Large intestine (tissue), 3 donors: Measurements from ENCODE around the gene CSF1R. TPM values are rescaled to one million over a fixed set of nuclear protein-coding genes. Genes with fewer than 3 reads are reported as not detected.

Experiments used
- DNase-seq, 2 donors: peaks; one replicate each; pipeline versions ENCODE4 v3.0.0 to v3.0.0-alpha.2; 2013
- H3K27ac ChIP-seq: one replicate; pipeline ENCODE4 v1.5.1; 2013; ENCODE audit warnings: low read length
- H3K27me3 ChIP-seq: 2 replicates; pipeline ENCODE4 v1.6.1; 2013; ENCODE audit warnings: low read length; ENCODE audit not compliant: control insufficient read depth, insufficient read depth
- H3K36me3 ChIP-seq: 2 replicates; pipeline ENCODE4 v1.6.1; 2013; ENCODE audit warnings: low read length; ENCODE audit not compliant: control insufficient read depth, insufficient read depth
- H3K4me1 ChIP-seq: one replicate; pipeline ENCODE4 v1.6.1; 2013; ENCODE audit warnings: low read length; ENCODE audit not compliant: control insufficient read depth, insufficient read depth
- H3K4me3 ChIP-seq: one replicate; pipeline ENCODE4 v1.5.1; 2013; ENCODE audit warnings: low read length
- H3K9me3 ChIP-seq: one replicate; pipeline ENCODE4 v1.6.1; 2013; ENCODE audit warnings: mild to moderate bottlenecking, low read depth, low read length, moderate library complexity; ENCODE audit not compliant: control insufficient read depth
- WGBS: methylation state at CpG from one replicate; pipeline ENCODE4 v1.1.5; 2013; ENCODE audit warnings: low lambda C conversion rate; ENCODE audit not compliant: insufficient coverage; 5-methylcytosine and 5-hydroxymethylcytosine counted together
- polyA plus RNA-seq: library from polyadenylated mRNA; unstranded; fragments of 120-200 nt; gene quantifications from one replicate; pipeline ENCODE4 v1.2.1, GENCODE V29; 2013

Gene CSF1R
- polyA plus RNA-seq, 1 donor, result 31.0 TPM

DNA sequence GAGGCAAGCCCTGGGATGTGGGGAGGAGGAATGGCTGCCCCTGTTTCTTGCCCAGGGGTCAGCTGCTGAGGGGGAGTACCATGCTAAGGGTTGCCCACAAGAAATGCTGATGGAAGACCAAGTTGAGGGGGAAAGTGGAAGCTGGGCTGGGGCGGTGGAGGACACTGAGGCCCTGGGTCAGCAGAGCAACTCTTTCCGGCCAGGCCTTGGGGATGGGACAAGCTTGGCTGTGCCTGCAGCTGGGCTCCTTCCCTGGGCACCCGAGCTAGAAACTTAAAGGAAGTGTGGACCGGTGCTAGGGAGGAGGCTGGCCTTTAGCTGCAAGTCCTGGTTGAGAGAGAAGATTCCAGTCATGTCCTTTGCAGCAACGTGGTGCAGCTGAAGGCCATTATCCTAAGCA, 22.7 kb downstream of the CSF1R start:
- no peaks in the 10 kb centered on the region for H3K9me3 ChIP-seq
- no peak overlapping the region for H3K27ac ChIP-seq
- H3K36me3 ChIP-seq, result no peaks in the 10 kb centered on the region
- no peaks in the 10 kb centered on the region for H3K4me1 ChIP-seq
- no CpG with 5 or more reads among the region's 5 CpGs for WGBS
- H3K4me3 ChIP-seq, result no peak overlapping the region
- DNase-seq, result no peak
- no peaks in the 10 kb centered on the region for H3K27me3 ChIP-seq

DNA sequence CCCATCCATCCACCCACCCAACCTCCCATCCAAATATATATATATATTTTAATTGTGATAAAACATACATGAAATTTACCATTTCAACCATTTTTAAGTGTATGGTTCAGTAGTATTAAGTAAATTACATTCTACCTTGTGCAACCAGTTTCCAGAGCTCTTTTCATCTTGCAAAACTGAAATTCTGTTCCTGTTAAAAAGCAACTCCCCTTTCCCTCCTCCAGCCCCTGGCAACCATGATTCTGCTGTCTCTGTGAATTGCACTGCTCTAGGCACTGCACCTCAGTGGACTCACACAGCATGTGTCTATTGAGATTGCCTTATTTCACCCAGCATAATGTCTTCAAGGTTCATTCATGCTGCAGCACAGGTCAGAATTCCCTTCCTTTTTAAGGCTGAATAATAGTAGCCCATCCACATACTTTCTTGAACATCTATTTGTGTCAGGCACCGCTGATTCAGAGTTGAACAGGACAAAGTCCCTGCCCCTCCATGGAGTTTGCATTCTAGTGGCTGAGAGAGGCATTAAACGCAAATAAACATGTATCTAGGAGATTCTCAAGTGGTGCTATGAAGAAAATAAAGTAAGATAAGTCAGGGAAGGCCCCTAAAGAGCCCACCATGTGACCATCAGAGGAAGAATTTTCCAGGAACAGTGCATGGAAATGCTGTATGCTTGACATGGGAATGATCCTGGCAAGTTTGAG, 24.0 kb downstream of the CSF1R start:
- DNase-seq, result peak in 1 of 2 donors; percentile 20
- whole genome bisulfite sequencing, result no CpG with 5 or more reads among the region's 2 CpGs
- H3K36me3 ChIP-seq, result no peaks in the 10 kb centered on the region

DNA sequence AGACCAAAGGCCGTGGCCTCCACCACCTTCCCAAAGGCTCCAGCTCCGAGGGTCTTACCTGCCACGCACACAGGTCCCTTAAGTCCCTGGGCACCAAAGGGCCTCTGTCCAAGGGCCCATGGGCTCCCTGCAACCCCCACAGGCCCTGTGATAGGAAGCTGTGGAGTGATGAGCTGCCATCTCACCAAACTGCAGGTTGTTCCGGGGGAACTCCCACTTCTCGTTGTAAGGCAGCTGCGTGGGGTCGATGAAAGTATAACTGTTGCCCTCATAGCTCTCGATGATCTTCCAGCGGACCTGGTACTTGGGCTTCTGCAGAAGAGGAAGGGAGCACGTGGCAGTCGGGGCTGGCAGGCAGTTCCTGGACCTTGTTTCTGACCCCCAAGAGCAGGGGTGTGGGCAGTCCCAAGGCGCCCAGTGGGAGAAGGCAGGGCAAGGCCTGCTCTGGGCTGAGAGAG, 24.8 kb downstream of the CSF1R start:
- DNase-seq, result no peak
- no CpG with 5 or more reads among the region's 12 CpGs for WGBS

More for the DNA sequence above, 24.0 kb downstream of the CSF1R start:
- Histone ChIP-seq H3K4me1 (no peaks in the 10 kb centered on the region), H3K4me3 (no peak overlapping the region), H3K27ac (no peak overlapping the region), H3K9me3 (no peaks in the 10 kb centered on the region), H3K27me3 (no peaks in the 10 kb centered on the region)

DNA sequence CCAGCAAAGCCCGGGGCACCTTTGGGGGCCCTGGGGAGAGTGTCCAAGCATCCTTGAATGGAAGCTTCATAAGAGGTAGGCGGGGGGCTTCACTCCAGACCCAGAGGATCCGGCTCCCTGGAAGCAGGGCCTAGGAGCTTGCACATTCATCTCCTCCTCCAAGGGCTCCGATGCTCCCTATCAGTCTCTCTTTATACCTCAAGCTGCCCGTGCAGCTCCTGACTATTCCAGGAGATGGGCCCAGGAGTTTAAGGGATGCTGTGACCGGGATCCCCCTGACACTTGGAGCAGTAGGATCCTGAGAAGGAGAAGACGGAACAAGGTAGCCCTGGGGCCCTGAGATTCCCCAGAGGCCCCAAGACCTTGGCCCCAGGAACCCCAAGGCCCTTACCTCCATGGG, 25.9 kb downstream of the CSF1R start:
- Histone ChIP-seq H3K9me3 (no peaks in the 10 kb centered on the region), H3K4me3 (no peak overlapping the region), H3K36me3 (peaks cover 6% of the 10 kb centered on the region), H3K27me3 (no peaks in the 10 kb centered on the region), H3K27ac (no peak overlapping the region), H3K4me1 (no peaks in the 10 kb centered on the region)
- WGBS, result no CpG with 5 or more reads among the region's 7 CpGs
- DNase-seq, result no peak

More for the DNA sequence above, 24.8 kb downstream of the CSF1R start:
- H3K4me1 ChIP-seq, result no peaks in the 10 kb centered on the region
- no peaks in the 10 kb centered on the region for H3K27me3 ChIP-seq
- no peak overlapping the region for H3K4me3 ChIP-seq
- no peak overlapping the region for H3K27ac ChIP-seq
- H3K36me3 ChIP-seq, result no peaks in the 10 kb centered on the region
- no peaks in the 10 kb centered on the region for H3K9me3 ChIP-seq

DNA sequence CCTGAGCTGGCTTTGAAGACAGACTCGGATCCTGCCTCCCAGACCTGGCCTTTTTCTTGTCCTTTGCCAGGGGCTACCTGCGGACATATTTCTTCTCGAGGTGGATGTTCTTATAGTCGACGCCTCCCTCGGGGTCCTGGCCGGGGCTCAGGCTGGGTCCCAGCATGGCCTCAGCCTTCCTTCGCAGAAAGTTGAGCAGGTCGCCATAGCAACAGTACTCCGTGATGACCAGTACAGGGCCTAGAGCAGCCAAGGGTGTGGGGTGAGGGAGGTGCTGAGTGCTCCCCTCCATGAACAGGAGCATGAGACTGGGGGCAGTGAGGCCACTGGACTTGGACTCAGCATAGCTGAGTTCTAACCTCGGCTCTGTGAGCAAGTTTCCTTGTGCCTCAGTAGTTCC, 26.7 kb downstream of the CSF1R start:
- H3K36me3 ChIP-seq, result peaks cover 14% of the 10 kb centered on the region
- no peaks in the 10 kb centered on the region for H3K27me3 ChIP-seq
- WGBS, result no CpG with 5 or more reads among the region's 11 CpGs
- no peaks in the 10 kb centered on the region for H3K4me1 ChIP-seq
- no peak overlapping the region for H3K27ac ChIP-seq
- H3K9me3 ChIP-seq, result no peaks in the 10 kb centered on the region
- no peak for DNase-seq
- no peak overlapping the region for H3K4me3 ChIP-seq

DNA sequence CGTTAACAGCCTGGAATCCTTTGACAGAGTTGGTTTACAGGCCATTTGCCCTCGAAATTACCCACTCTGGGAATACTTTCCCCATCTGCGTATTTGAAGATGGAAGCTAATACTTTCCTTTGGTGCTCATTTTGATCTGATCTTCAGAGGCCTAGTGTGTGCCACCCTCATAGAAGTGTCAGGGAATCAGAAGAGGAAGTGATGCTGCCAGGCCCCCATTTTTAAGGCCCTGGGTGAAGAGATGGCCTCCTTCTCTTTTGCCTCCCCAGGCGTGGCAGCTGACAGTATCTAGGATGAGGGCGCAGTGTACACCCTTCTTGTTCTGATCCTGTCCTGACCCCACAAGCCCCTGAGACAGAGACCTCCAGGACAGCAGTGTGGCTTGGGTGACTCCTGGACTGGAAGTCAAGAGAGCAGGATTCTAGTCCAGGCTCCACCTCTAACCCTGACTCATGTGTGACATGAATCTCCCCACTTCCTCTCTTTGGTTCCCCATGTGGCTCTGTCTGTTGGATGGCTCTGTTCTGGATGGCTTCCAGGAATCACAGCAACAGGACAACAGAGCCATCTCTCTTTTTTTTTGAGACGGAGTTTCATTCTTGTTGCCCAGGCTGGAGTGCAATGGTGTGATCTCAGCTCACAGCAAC, 27.8 kb downstream of the CSF1R start:
- WGBS, result no CpG with 5 or more reads among the region's 6 CpGs
- Histone ChIP-seq H3K27me3 (no peaks in the 10 kb centered on the region), H3K4me1 (no peaks in the 10 kb centered on the region), H3K27ac (no peak overlapping the region), H3K4me3 (no peak overlapping the region), H3K9me3 (no peaks in the 10 kb centered on the region), H3K36me3 (peaks cover 24% of the 10 kb centered on the region)
- DNase-seq, result peak in 1 of 2 donors; percentile 6

DNA sequence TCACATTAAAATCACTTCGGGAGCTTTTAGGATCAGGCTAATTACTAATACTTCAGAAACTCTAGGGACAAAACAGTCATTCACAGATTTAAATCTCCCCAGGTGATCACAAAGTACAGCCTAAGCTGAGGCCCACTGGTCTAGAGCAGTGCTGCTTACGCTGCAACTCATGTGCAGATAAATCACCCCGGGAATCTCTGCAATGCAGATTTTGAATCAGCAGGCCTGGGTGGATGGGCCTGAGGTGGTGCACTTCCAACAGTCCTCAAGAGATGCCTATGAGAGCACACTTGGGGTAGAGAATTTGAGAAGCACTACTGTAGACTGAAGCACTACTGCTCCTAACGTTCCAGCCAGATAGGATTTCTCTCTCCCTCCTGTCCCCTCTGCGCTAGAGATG, 28.4 kb downstream of the CSF1R start:
- no CpG with 5 or more reads among the region's 5 CpGs for WGBS
- Histone ChIP-seq H3K4me3 (no peak overlapping the region), H3K4me1 (no peaks in the 10 kb centered on the region), H3K36me3 (peaks cover 30% of the 10 kb centered on the region), H3K27me3 (no peaks in the 10 kb centered on the region), H3K9me3 (no peaks in the 10 kb centered on the region), H3K27ac (no peak overlapping the region)
- no peak for DNase-seq

DNA sequence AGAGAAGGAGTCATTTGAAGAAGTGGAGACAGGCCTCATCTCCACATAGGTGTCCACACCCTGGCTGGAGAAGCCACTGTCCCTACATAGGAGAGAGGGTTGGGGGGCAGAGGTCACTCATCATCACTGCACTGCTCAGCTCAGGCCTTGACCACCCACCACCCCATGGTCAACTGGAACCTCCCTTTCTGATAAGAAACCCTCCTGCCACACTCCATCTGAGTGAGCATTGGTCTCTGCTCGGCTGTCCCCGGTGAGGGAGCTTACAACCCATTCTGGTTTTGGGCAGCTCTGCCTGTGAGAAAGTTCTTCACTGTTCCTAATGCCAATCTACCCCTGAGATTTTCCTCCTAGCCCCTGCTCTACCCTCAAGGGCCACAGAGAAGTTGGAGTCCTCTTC, 28.8 kb downstream of the CSF1R start:
- Histone ChIP-seq H3K4me3 (no peak overlapping the region), H3K27me3 (no peaks in the 10 kb centered on the region), H3K4me1 (no peaks in the 10 kb centered on the region), H3K9me3 (no peaks in the 10 kb centered on the region), H3K36me3 (peaks cover 35% of the 10 kb centered on the region), H3K27ac (no peak overlapping the region)
- no CpG with 5 or more reads among the region's 2 CpGs for WGBS
- DNase-seq, result no peak

DNA sequence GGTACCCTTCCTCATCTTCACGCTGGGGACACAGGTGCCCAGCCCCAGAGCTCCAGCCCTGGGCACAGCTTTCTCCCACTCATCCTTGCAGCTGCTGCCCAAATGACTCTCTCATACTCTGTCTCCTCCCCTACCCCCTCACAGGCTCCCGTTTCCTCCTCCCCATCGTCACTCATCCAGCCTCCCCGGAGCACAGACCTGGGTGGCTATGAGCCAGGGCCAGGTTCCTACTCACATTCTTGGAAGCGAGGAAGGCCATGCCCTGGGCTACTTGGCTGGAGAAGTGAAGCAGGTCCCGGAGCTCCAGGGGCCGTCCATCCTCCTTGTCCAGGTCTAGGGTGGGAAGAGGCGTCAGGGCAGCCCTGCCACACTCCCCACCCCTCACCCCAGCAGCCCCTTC, 29.3 kb downstream of the CSF1R start:
- Histone ChIP-seq H3K27ac (no peak overlapping the region), H3K4me3 (no peak overlapping the region), H3K27me3 (no peaks in the 10 kb centered on the region), H3K4me1 (no peaks in the 10 kb centered on the region), H3K36me3 (peaks cover 40% of the 10 kb centered on the region), H3K9me3 (no peaks in the 10 kb centered on the region)
- no CpG with 5 or more reads among the region's 8 CpGs for WGBS
- DNase-seq, result no peak

DNA sequence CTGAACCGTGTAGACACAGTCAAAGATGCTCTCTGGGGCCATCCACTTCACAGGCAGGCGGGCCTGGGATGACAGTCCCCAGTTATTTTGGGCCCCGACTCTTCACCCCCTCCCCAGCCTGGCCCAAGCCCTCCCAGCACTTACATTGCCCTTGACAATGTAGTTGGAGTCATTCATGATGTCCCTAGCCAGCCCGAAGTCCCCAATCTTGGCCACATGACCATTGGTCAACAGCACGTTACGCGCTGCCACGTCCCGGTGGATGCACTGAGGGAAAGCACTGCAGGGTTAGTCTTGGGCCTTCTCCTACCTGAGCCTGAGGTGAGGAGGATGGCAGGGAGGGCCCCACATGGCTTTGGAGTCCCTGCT, 30.3 kb downstream of the CSF1R start:
- Histone ChIP-seq H3K4me1 (no peaks in the 10 kb centered on the region), H3K36me3 (peaks cover 50% of the 10 kb centered on the region), H3K27ac (no peak overlapping the region)

More for the DNA sequence above, 30.3 kb downstream of the CSF1R start:
- no peak overlapping the region for H3K4me3 ChIP-seq
- no peaks in the 10 kb centered on the region for H3K9me3 ChIP-seq
- no peaks in the 10 kb centered on the region for H3K27me3 ChIP-seq
- no CpG with 5 or more reads among the region's 9 CpGs for WGBS
- DNase-seq, result no peak
